Activated CD8-positive, alpha-beta memory T cell treated with anti-CD3 and anti-CD28 coated beads for 1 hour (primary cell): ENCODE results near the gene KMT2C.
"Not testable (repeated sequence)": the region's sequence is repeated elsewhere in the genome, so short reads cannot be mapped to it uniquely, and the experiment has no call there.

Experiments
- DNase-seq, 2 donors: peaks; one replicate each; pipeline ENCODE4 v3.0.0-alpha.2; 2020; ENCODE audit warnings: low read depth in 1 of 2; ENCODE audit errors: extremely low read depth in 1 of 2

Gene KMT2C

GRCh38 chr7:152234421-152234820 is 201.4 kb downstream of the KMT2C start:
- not testable (repeated sequence) for DNase-seq

GRCh38 chr7:152231089-152231488 is 204.7 kb downstream of the KMT2C start:
- DNase-seq = no peak

GRCh38 chr7:152219556-152219955 is 216.2 kb downstream of the KMT2C start:
- not testable (repeated sequence) for DNase-seq

- DNase-seq = not testable (repeated sequence)
Observed at GRCh38 chr7:152208766-152209165, 227.0 kb downstream of the KMT2C start.

GRCh38 chr7:152204417-152204816 is 231.4 kb downstream of the KMT2C start:
- DNase-seq = not testable (repeated sequence)

GRCh38 chr7:152203095-152203494 is 232.7 kb downstream of the KMT2C start:
- no peak for DNase-seq

- DNase-seq = no peak
Observed at GRCh38 chr7:152202056-152202455, 233.7 kb downstream of the KMT2C start.

- DNase-seq = no peak
Observed at GRCh38 chr7:152200395-152200794, 235.4 kb downstream of the KMT2C start.

GRCh38 chr7:152196391-152196790 is 239.4 kb downstream of the KMT2C start:
- DNase-seq = no peak

GRCh38 chr7:152193880-152194279 is 241.9 kb downstream of the KMT2C start:
- no peak for DNase-seq

GRCh38 chr7:152189061-152189460 is 246.7 kb downstream of the KMT2C start:
- DNase-seq = no peak

- no peak for DNase-seq
Observed at GRCh38 chr7:152185558-152185957, 250.2 kb downstream of the KMT2C start.

GRCh38 chr7:152180587-152180986 is 255.2 kb downstream of the KMT2C start:
- DNase-seq = no peak

GRCh38 chr7:152180048-152180447 is 255.8 kb downstream of the KMT2C start:
- no peak for DNase-seq

- no peak for DNase-seq
Observed at GRCh38 chr7:152178405-152179058, 257.3 kb downstream of the KMT2C start.

- no peak for DNase-seq
Observed at GRCh38 chr7:152177681-152178404, 258.0 kb downstream of the KMT2C start.

- no peak for DNase-seq
Observed at GRCh38 chr7:152176797-152177196, 259.0 kb downstream of the KMT2C start.

GRCh38 chr7:152173372-152174070 is 262.3 kb downstream of the KMT2C start:
- DNase-seq = no peak

GRCh38 chr7:152162287-152162686 is 273.5 kb downstream of the KMT2C start:
- DNase-seq = no peak

- DNase-seq = no peak
Observed at GRCh38 chr7:152161171-152161570, 274.6 kb downstream of the KMT2C start.

- DNase-seq = no peak
Observed at GRCh38 chr7:152158801-152159587, 276.8 kb downstream of the KMT2C start.
